HPDE6-E6E7 (cell line): ENCODE results near the gene MEIS1.
A peak's percentile ranks its signal among the peaks of the same experiment; 100 is the strongest.

Experiments used
- DNase-seq: peaks from one replicate; pipeline ENCODE4 v3.0.0; 2011; ENCODE audit warnings: missing footprints; ENCODE audit errors: extremely low spot score

The MEIS1 gene

DNA sequence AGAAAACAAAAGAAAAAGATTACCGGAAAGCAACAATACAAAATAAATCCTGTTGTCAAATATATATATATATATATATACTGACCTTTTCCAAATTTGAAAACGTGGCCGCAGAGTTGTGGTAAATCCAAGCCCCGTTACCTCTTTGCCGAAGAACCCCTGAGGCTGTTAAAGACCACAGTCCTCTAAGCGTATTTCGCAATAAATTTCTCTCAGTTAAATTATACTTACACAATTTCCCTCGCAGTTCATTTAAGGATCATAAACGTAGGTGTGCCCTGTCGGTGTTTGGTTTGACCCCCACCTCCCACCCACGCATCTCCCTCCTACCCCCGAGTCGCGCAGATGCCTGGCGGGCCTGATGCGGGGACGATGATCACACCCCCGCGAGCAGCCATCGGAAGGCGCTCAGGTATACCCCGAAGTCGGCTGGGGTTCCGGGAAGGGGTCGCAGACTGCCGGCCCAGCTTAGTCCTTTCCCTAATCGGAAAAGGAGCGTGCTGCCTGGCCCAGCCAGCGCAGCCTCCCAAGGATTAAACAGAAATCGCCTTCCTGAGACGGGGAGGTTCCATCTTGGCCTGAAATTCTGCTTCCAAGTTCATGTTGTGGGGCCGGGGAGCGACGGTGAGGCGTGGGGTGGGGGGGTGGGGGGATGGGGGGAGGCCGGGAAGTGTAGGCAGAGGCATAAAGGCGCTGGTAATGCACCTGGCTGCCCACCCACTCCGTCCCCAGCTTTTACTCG, 2.9 kb upstream of the MEIS1 start:
- DNase-seq = no peak

DNA sequence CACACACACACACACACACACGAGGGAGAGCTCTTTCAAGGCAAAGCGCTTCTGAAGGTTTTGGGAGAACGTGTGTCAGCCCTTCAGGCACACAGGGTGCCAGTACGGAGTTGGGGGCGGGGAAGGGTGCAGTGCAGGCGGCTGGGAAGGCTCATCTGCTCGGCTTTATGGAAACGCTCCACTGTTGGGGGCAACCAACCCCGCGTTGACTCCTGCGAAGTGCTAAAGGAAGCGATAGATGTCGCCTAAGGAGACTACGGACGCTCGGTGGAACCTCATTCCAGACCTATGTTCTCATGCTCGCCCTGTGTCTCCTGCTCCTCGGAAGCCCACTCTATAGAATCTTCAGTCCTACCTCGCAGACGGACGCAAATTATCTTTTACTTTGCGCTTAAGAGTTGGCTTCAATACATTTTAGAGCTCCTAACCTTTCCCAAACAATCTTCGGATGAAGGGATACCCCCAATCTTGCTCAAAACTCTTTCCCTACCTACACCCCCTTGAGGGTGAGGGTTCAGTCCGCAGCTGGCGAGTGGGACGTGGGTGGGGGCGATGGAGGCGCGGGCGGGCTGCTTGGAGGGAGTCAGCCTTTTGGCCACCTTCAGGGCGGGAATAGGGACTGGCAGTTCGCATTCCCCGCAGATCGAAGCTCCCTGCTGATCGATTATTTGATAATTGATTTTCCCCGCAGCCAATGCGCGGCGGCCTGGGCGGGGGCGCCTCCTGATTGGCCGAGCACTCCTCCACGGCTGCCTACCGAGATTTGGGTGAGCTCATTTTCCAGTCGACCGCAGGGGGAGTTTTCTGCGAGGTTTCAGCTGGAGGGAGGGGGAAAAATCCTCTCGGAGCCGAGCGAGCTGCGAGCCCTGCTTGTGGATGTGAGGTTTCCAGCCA, 1.9 kb upstream of the MEIS1 start:
- DNase-seq = peak; percentile 75

DNA sequence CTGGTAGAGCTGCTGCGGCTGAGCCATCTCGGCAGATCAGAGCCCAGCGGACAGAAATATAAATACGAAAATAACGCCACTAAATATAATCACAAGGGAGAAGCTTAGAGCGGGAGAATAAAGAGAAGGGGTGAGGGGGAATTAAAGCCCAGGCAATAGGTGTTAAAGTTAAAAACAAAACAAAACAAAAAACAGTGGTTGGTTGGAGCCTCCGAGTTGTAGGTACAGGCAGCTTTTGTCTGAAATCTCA, 1.3 kb upstream of the MEIS1 start:
- DNase-seq = no peak

DNA sequence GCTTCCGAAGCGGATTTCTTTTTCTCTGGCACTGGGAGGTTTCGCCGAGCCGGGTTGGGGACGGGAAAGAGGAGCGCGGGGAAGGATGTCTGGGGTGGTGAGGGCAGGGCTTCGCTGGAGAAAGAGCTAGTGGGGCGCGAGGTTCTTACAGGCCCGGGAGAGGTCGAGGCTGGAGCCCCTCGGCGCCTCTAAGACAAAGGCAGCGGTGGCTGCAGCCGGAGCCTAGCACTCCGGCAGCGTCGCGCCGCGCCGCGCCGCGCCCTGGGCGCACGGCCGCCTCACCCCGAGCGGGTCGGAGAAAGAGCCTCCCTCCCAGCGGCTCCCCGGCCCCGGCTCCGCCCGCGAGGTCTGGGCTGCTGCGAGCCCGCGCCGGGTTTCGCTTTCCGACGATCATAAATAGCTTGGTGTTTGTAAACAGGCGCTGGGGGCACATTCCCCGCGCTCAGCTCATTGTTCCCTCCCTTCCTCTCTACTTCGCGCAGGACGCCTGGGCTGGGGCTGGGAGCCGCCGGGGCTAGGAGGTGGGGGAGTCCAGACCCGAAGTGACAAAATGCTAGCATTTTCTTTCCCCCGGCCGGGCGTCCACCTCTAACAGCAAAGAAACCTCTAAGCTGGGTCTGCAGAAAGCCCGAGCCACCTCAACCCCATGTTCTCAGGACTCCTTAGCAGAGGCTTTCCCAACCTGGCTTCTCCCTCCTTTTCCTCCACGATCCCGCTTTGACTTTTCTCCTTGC, 813 bp upstream of the MEIS1 start:
- no peak for DNase-seq

DNA sequence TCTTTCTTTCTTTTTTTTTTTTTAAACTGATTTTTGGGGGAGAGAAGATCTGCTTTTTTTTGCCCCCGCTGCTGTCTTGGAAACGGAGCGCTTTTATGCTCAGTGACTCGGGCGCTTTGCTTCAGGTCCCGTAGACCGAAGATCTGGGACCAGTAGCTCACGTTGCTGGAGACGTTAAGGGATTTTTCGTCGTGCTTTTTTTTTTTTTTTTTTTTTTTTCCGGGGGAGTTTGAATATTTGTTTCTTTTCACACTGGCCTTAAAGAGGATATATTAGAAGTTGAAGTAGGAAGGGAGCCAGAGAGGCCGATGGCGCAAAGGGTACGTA, 587 bp downstream of the MEIS1 start:
- DNase-seq = no peak

DNA sequence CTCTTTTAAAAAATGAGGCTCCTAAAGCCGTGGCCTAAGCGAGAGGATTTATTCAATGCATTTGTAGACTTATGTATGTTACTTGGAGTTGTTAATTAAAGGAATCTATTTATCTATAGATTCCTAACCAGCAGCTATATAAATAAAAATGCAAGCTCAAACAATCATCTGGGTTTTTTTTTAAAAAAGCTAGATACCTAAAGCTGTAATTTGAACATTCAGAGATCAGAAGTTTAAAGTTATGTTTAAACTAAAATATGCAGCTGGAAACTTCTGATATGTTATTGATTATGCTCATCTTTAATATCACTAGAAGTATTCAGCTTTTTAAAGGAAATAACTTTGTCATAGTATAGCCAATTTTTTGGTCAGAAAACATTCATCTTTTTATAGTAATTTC, 1.0 kb downstream of the MEIS1 start:
- DNase-seq = no peak

DNA sequence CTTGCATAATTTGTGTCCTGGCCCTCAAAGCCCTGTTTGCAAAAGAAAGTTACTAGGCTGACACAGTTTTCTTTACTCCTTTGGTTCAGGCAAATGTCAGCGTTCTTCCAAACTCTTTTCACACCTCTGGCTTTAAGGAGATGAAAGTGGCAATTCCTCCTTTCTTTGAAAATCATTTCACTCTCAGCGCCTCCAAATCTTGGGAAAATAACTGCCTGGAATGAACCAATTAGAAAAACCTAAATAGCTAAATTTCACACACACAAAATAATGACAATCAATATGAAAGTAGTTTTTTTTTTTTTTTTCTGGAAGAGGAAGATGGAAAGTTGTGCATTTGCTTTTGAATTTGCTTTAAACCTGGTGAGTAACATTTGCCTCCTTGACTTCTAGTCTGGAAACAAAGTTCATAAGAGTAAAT, 1.7 kb downstream of the MEIS1 start:
- DNase-seq = no peak

DNA sequence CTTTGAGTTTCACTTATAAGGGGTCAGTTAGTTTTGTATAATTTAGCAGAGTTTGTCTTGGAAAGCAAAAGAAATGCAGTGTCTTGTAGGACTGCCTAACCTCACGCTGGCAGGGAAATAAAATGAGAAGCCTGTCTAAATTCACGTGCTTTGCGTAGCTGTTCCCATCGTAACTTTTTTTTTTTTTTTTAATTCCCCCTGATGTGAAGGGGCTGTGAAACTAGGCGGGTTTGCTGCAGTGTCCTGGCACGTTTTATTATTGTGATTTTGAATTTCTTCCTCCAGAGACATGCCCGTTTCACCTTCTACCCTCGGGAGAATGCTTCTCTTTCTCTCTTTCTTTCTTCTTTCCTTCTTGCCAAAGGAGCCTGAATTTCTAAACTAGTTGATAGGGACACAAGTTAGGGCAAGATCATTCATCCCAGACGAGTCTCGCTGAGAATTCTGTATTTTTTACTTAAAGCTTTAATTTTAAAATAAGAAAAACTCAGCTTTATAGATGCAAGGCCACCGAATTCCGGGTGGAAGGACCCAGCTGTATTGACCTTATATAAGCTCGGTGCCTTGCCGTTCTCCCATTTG, 2.3 kb downstream of the MEIS1 start:
- DNase-seq = no peak

DNA sequence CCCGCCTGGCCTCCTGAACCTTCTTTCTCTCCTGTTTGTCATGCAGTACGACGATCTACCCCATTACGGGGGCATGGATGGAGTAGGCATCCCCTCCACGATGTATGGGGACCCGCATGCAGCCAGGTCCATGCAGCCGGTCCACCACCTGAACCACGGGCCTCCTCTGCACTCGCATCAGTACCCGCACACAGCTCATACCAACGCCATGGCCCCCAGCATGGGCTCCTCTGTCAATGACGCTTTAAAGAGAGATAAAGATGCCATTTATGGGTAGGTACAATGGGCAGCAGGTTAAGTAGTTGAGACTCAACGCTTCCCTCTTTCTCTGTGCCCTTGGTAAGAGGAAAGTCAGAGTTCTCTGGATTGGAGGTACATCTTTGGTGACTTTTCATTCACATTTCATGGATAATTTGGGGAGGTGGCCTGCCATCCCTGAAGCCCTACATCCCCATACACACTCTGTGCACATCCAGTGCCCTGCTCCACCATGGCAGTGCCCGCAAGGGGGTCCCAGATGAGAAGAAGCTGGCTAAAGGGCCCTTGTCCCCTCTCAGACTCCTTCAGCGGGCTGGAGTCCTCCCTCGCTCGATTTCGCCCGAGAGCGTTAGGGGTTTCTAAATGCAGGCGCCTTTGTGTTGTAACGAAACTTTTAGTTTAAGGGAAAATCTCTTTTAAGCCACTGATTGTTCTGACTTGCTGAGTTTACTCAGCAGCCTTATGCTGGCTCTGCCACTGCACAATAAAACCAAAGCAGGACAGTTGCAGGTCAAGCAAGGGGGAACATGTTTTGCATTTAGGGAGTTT, 3.0 kb downstream of the MEIS1 start:
- DNase-seq = no peak

DNA sequence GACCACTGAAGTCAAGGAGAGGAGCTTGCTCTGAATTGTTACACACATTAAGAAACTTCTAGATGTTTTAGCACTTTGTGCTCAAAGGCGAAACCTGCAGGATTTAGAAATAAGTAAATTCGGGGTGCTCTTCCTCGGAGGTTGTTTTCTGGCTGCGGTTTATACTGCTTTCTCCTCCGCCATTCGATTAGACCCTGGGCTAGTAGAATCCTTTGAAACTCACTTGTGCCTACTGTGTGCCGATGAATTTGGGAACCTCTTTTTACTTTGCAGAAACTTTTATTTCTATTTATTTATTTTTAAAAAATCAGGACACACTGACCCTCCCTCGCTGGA, 3.5 kb downstream of the MEIS1 start:
- DNase-seq = no peak

DNA sequence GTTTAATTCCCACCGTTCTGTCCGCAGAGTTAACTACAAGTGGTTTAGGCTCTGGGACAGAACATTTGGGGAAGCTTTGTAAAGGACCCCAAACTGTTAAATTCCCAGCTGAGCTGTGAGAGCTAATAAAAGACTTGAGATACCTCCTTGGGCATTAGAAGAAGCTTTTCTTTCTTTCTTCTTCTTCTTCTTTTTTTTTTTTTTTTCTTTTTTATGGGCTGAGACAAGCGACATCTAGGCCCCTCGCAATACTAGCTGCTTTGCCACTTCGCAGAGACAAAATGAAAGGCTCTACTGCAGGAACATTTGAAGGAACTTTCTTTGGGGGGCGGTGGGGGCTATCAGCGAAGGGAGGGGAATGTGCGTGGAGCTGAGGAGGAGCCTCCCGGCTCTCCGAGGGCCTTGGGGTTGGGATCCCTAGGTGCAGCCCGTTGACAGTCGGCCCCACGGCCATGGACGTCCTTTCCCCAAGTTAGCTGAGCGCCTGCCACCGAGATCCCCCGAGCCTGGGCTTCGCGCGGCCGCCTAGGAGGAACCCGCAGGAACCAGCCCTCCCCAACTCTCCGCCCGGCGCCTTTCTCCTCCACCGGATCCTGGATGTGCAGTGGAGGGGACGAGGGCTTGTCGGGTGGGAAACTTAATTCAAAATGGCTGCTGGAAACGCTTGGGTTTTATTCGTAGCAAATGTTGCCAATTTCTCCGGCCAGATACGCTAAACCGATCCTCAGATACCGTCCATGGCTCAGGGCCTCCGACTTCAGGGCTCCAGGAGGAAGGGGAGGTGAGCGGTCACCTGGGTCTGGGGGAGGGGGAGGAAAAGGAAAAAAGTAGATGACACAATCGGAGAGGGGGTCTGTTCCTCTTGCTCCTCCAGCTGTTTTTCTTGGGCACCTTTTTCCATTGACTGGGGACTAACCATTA, 4.2 kb downstream of the MEIS1 start:
- no peak for DNase-seq

DNA sequence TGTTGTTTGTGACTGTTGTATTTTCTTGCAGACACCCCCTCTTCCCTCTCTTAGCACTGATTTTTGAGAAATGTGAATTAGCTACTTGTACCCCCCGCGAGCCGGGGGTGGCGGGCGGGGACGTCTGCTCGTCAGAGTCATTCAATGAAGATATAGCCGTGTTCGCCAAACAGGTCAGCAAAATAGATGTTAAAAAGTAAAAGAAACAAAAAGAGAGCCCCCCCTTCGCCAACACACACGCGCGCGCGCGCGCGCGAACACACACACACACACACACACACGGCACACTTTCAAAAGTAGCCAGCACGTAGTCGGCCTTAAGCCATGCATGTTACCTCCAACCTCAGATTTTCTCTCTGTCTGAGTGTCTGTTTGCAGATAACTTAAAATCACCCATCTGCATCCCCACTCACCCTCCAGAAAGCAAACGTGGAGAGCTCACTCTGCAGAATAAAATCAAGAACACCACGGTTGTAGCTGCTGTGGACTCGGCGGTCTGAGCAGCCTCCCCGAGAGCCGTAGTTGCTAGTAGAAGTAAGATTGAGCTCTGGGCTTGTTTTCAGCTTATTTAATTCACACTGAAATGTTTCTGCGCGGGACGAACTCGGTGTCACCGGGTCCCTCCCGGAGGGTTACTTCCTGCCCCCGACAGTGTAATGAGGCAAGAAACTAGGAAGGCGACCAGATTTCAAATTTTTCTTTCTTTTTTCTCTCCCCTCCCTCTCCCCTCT, 5.1 kb downstream of the MEIS1 start:
- no peak for DNase-seq

DNA sequence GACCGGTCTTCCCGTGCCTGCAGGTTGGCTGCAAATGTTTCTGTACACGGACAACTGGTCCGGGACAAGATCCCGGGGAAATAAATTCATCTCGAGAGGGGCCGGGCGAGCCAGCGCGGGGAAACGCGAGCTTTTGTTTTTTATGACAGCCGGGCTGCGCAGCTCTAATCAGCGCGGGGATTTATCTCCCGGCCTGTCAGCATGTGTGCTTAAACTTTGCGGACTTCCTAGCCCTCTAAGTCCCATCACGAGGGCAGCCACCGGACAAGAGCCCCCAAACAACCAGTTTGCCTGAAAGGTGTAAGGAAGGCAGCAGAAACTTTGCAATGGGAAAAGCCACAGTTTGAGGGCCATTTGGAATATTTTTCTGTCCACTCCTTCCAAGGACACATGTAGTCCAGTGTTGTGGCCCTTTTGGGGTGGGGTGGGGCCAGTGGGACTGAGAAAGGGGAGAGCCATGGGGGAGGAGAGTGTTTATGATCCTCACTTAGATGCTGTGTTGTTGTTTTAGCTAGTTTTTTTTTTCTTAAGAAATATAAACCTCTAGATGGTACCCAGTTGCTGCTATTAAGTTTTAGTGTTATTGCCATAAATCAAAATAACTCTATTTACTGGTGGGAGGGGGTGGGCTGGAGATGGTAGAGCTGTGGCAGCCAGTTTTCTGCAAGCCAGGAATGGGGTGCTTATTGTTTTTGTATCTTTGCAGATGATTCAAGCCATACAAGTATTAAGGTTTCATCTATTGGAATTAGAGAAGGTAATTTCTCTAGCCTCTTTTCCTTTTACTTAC, 6.0 kb downstream of the MEIS1 start:
- no peak for DNase-seq

DNA sequence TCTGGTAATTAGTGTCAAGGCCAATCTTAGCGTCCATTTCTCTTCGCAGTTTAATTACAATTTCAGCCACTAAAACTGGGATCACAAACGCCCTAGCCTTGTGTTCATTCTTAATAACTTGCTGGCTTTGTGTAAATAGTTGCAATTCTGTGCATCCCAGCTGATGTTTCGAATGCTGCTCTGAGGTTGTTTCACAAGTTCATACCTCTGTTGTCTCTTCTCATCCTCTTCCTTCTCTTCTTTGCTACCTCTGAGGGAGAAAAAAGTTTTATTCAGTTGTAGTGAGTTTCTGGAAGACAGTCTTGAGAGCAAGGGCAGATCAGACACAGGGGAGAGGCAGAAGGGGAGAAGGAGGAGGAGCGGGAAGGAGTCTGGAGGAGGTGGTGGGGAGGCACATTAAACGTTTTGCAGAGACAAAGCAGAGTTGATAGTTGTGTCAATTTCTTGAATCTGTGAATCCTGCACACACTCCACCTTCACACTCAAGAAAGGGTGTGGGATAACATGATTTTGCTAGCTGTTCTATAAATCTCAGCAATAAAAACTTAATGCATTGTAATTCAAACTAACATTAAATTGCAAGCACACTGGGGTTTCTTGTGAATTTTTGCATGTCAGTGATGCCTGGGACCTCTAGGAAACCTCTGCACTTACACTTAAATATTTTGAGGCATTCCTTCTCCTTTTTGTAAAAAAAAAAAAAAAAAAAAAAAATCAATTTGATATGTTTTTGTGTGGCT, 6.8 kb downstream of the MEIS1 start:
- no peak for DNase-seq

DNA sequence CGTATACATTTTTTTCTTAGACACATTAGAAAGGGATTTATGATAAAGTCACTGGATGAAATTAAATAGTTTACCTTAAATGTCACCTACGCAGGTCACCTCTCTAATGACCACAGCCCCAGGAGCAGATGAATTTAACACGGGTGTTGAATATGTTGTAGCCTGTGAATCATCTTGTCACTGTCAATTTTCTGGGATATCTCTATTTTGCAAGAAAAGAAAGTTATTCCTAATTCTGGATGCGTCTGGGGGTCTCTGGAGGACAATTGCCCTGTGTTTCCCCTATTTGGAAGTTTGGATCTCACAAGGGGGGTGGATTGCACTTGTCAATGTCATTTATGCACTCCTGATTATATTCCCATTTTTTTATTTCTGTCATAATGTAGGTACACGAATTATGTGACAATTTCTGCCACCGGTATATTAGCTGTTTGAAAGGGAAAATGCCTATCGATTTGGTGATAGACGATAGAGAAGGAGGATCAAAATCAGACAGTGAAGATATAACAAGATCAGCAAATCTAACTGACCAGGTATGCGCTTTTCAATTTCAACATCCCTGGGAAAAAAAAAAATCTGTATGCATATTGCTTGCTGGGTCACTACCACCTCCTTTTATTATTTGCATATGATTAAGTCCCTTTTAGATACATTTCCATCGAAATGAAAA, 7.7 kb downstream of the MEIS1 start:
- no peak for DNase-seq

DNA sequence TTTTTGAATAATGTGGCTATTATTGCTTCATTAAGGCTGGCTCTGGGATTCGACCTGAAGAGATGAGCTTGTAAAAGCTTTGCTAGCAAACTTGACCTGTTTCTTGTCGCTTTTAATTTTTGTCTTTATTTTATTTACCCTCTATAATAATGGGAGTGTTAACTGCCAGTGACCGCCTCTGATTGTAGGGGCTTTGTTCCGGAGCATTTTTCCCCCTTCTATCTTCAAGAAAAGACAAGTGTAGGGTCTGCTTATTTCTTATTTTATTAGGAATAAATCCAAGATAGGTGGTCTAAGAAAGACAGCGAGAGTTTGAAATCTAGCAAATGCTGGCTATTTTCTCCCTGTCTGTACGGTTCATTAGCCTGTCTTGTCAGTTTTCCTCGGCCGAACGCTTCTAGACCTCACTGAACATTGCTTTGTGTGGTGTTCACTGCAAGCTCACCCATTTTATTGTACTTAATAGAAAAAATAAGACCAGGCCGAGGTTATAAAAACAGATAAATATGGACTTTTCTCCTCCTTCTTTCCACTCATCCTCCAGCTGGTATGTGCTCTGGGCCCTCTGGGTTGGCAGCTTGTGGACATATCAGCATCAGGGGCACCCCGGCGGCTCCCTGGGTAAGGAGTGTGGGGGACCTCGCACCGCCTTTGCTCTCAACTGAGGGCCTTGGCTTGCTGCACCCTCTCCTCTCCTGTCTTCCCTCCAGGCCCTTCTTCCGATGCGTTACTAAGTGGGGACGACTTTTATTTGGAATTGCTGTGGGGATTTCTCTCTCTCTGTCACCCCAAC, 8.5 kb downstream of the MEIS1 start:
- DNase-seq = no peak
